Neural progenitor cell (in vitro differentiated cells): ENCODE measurements around the gene TEAD1. TPM values are rescaled to one million over a fixed set of nuclear protein-coding genes. Genes with fewer than 3 reads are reported as not detected.

Experiments used
- DNase-seq: peaks from one replicate; pipeline ENCODE4 v3.0.0-alpha.2; 2016; ENCODE audit warnings: low spot score
- H2AFZ ChIP-seq: fragments of 200-600 bp; sonication (generic); replicated peaks from 2 replicates; pipeline ENCODE4 v1.6.1; 2016; ENCODE audit warnings: antibody characterized with exemption
- H3F3A ChIP-seq: fragments of 200-600 bp; sonication (generic); 2 replicates; pipeline ENCODE4 v1.6.1; 2016; ENCODE audit warnings: antibody characterized with exemption, low read depth
- H3K27ac ChIP-seq: fragments of 200-600 bp; sonication (generic); 2 replicates; pipeline ENCODE4 v1.5.1; 2016; ENCODE audit warnings: mild to moderate bottlenecking
- H3K27me3 ChIP-seq: fragments of 200-600 bp; sonication (generic); 2 replicates; pipeline ENCODE4 v1.6.1; 2016; ENCODE audit warnings: mild to moderate bottlenecking, moderate library complexity
- H3K36me3 ChIP-seq: fragments of 200-600 bp; sonication (generic); 2 replicates; pipeline ENCODE4 v1.5.1; 2016
- H3K4me1 ChIP-seq: fragments of 200-600 bp; sonication (generic); 2 replicates; pipeline ENCODE4 v1.6.1; 2016; ENCODE audit warnings: mixed run types
- H3K4me2 ChIP-seq: fragments of 200-600 bp; sonication (generic); 2 replicates; pipeline ENCODE4 v1.6.1; 2016
- H3K4me3 ChIP-seq: fragments of 200-600 bp; sonication (generic); 2 replicates; pipeline ENCODE4 v1.5.1; 2016
- H3K79me2 ChIP-seq: fragments of 200-600 bp; sonication (generic); 2 replicates; pipeline ENCODE4 v1.6.1; 2016; ENCODE audit warnings: low read depth
- H3K9ac ChIP-seq: fragments of 200-600 bp; sonication (generic); 2 replicates; pipeline ENCODE4 v1.6.1; 2016
- H3K9me3 ChIP-seq: fragments of 200-600 bp; sonication (generic); 2 replicates; pipeline ENCODE4 v1.5.1; 2016; ENCODE audit warnings: low read depth
- H4K20me1 ChIP-seq: fragments of 200-600 bp; sonication (generic); 2 replicates; pipeline ENCODE4 v1.6.1; 2016; ENCODE audit warnings: low read depth
- H3K27ac Mint-ChIP-seq: 3 replicates; pipeline ENCODE4 v1.8.0; 2021; ENCODE audit warnings: mixed read lengths
- H3K27me3 Mint-ChIP-seq: 2 replicates; pipeline ENCODE4 v1.8.0; 2022; ENCODE audit warnings: low read depth, mild to moderate bottlenecking, inconsistent platforms, moderate library complexity, mixed read lengths; ENCODE audit not compliant: insufficient read depth
- H3K36me3 Mint-ChIP-seq: 3 replicates; pipeline ENCODE4 v1.8.0; 2021; ENCODE audit warnings: mixed read lengths
- H3K4me1 Mint-ChIP-seq: 3 replicates; pipeline ENCODE4 v1.8.0; 2021; ENCODE audit warnings: mixed read lengths
- H3K4me3 Mint-ChIP-seq: 3 replicates; pipeline ENCODE4 v1.8.0; 2021; ENCODE audit warnings: mild to moderate bottlenecking, moderate library complexity, mixed read lengths
- H3K9me3 Mint-ChIP-seq: 3 replicates; pipeline ENCODE4 v1.8.0; 2020; ENCODE audit warnings: mixed read lengths
- CTCF ChIP-seq: fragments of 200-600 bp; sonication (generic); IDR thresholded peaks from 2 replicates; pipeline ENCODE4 v1.5.1; 2017; ENCODE audit warnings: antibody characterized with exemption, mild to moderate bottlenecking
- EZH2 ChIP-seq: fragments of 200-600 bp; sonication (generic); IDR thresholded peaks from 2 replicates; pipeline ENCODE4 v1.6.1; 2017; ENCODE audit warnings: antibody characterized with exemption, mild to moderate bottlenecking, moderate library complexity
- EZH2phosphoT487 ChIP-seq: fragments of 200-600 bp; sonication (generic); IDR thresholded peaks from 2 replicates; pipeline ENCODE4 v1.6.1; 2017; ENCODE audit warnings: antibody characterized with exemption
- total RNA-seq: library from RNA; depleted of rRNA; stranded (reverse); fragments of >200 nt; gene quantifications from 2 replicates; pipeline ENCODE4 v1.2.3, GENCODE V29; 2015; ENCODE audit warnings: low replicate concordance

The TEAD1 gene
- total RNA-seq, 1 donor from 2014 or later, result 98.3 TPM

- Histone ChIP-seq H3K36me3 (no peaks in the 10 kb centered on the region), H3K4me3 (no peak overlapping the region), H3K4me1 (peaks cover 37% of the 10 kb centered on the region), H4K20me1 (peaks cover 20% of the 10 kb centered on the region), H2AFZ (no peak overlapping the region), H3K9me3 (no peaks in the 10 kb centered on the region), H3K79me2 (peaks cover 75% of the 10 kb centered on the region), H3K4me2 (no peak overlapping the region), H3K9ac (no peak overlapping the region), H3F3A (no peaks in the 10 kb centered on the region), H3K27ac (no peak overlapping the region), H3K27me3 (no peaks in the 10 kb centered on the region)
- peaks cover 3% of the 10 kb centered on the region for H3K27me3 Mint-ChIP-seq
- peaks cover 25% of the 10 kb centered on the region for H3K36me3 Mint-ChIP-seq
- H3K4me1 Mint-ChIP-seq, result peaks cover 48% of the 10 kb centered on the region
- H3K27ac Mint-ChIP-seq, result peak overlapping the region; percentile 96
- no peak overlapping the region for H3K4me3 Mint-ChIP-seq
- H3K9me3 Mint-ChIP-seq, result no peaks in the 10 kb centered on the region
- no peak for DNase-seq
- no peak for TF ChIP-seq EZH2
- TF ChIP-seq CTCF, result no peak
- TF ChIP-seq EZH2phosphoT487, result no peak
Measured at GRCh38 chr11:12871241-12871640, 197.0 kb downstream of the TEAD1 start.

- no peak overlapping the region for H3K4me3 ChIP-seq
- Mint-ChIP-seq H3K27me3 (peaks cover 3% of the 10 kb centered on the region), H3K27ac (peak overlapping the region; percentile 96), H3K36me3 (peaks cover 26% of the 10 kb centered on the region), H3K9me3 (no peaks in the 10 kb centered on the region), H3K4me1 (peaks cover 42% of the 10 kb centered on the region), H3K4me3 (no peak overlapping the region)
- H3K9me3 ChIP-seq, result no peaks in the 10 kb centered on the region
- no peaks in the 10 kb centered on the region for H3K36me3 ChIP-seq
- peaks cover 74% of the 10 kb centered on the region for H3K79me2 ChIP-seq
- no peaks in the 10 kb centered on the region for H3K27me3 ChIP-seq
- H2AFZ ChIP-seq, result no peak overlapping the region
- TF ChIP-seq EZH2phosphoT487, result no peak
- TF ChIP-seq EZH2, result no peak
- no peak for TF ChIP-seq CTCF
- DNase-seq, result no peak
- no peak overlapping the region for H3K9ac ChIP-seq
- H3K4me1 ChIP-seq, result peaks cover 31% of the 10 kb centered on the region
- peaks cover 20% of the 10 kb centered on the region for H4K20me1 ChIP-seq
- no peak overlapping the region for H3K4me2 ChIP-seq
- no peaks in the 10 kb centered on the region for H3F3A ChIP-seq
- no peak overlapping the region for H3K27ac ChIP-seq
Measured at GRCh38 chr11:12871788-12872321, 197.6 kb downstream of the TEAD1 start.

GRCh38 chr11:12876340-12876739 is 202.1 kb downstream of the TEAD1 start:
- H3K4me3 Mint-ChIP-seq, result no peak overlapping the region

More at GRCh38 chr11:12876340-12876739, 202.1 kb downstream of the TEAD1 start:
- peaks cover 5% of the 10 kb centered on the region for H3K27me3 Mint-ChIP-seq
- H3K27ac Mint-ChIP-seq, result no peak overlapping the region
- Histone ChIP-seq H3K4me1 (peaks cover 14% of the 10 kb centered on the region), H3K36me3 (no peaks in the 10 kb centered on the region), H3K27me3 (no peaks in the 10 kb centered on the region), H3F3A (no peaks in the 10 kb centered on the region), H3K9me3 (no peaks in the 10 kb centered on the region), H3K79me2 (peaks cover 48% of the 10 kb centered on the region), H3K9ac (no peak overlapping the region), H4K20me1 (peaks cover 50% of the 10 kb centered on the region), H2AFZ (no peak overlapping the region), H3K4me3 (no peak overlapping the region), H3K4me2 (no peak overlapping the region), H3K27ac (no peak overlapping the region)
- H3K9me3 Mint-ChIP-seq, result no peaks in the 10 kb centered on the region
- peaks cover 39% of the 10 kb centered on the region for H3K36me3 Mint-ChIP-seq
- peaks cover 18% of the 10 kb centered on the region for H3K4me1 Mint-ChIP-seq
- no peak for DNase-seq
- TF ChIP-seq EZH2phosphoT487, result no peak
- no peak for TF ChIP-seq EZH2
- TF ChIP-seq CTCF, result no peak
